ENCODE measurements around the gene PABPC1L2A.
"Not testable (repeated sequence)": the region's sequence is repeated elsewhere in the genome, so short reads cannot be mapped to it uniquely, and the experiment has no call there.

PABPC1L2A gene

DNA sequence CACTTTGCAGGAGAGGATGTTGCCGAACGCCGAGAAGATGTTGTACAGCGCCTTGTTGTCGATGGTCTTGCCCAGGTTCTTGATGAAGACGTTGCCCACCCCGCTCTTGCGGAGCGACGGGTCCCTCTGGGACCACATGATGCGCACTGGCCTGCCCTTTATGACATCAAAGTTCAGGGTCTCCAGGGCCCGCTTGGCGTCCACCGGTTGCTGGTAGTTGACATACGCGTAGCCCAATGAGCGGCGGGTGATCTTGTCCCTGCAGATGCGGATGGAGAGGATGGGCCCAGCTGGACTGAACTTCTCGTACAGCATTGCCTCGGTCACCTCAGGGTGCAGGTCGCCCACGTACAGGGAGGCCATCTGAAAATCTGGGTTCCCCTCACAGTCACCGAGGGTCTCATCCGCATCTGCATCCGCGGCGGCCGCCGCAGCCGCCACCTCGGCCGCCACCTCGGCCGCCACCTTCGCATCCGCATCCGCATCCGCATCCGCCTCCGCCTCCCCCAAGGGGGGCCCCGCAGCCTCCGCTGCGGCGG lies at the start of gene PABPC1L2A:
PABPC1L2A (minus strand) TSS at position 489 of the 539 bp plus-strand sequence; CDS start at position 363, 126 bp downstream.
- POLR2A ChIA-PET (ENCODE audit: low non-redundant PET); DNase-seq (ENCODE audit: low spot score); CTCF ChIA-PET; H3K27ac ChIP-seq: not testable (repeated sequence)

- TF ChIP-seq, protein P1, sequence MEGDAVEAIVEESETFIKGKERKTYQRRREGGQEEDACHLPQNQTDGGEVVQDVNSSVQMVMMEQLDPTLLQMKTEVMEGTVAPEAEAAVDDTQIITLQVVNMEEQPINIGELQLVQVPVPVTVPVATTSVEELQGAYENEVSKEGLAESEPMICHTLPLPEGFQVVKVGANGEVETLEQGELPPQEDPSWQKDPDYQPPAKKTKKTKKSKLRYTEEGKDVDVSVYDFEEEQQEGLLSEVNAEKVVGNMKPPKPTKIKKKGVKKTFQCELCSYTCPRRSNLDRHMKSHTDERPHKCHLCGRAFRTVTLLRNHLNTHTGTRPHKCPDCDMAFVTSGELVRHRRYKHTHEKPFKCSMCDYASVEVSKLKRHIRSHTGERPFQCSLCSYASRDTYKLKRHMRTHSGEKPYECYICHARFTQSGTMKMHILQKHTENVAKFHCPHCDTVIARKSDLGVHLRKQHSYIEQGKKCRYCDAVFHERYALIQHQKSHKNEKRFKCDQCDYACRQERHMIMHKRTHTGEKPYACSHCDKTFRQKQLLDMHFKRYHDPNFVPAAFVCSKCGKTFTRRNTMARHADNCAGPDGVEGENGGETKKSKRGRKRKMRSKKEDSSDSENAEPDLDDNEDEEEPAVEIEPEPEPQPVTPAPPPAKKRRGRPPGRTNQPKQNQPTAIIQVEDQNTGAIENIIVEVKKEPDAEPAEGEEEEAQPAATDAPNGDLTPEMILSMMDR (conservative IDR thresholded peaks at IDR 0.05; ENCODE audit: low read depth), result no peak
- DNase-seq (ENCODE audit: low spot score), result no peak
- ChIA-PET POLR2A (ENCODE audit: low non-redundant PET) (no interaction called here), CTCF (no interaction called here)
- no peak overlapping the region for H3K27ac ChIP-seq
Observed at GRCh38 chrX:73127700-73128241, 48.5 kb upstream of the PABPC1L2A start.

DNA sequence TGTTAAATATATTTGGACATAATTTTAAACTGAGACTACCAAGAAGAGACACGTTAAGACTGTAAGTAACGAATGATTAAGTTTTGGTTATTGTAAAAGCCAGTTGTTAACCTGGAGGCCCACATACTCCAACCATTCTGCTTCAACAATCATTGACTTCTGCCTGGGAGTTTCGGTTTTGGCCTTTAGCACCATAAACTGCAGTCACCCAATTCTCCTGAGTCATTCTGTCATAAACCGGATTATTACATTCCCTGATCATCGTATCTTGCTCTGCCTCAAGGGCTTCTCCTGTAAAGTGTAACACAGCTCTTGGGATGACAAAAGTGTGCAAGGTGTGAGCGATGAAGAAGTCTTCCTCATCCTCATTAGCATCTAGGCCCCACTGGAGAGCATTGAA lies 46.9 kb upstream of the PABPC1L2A start:
- H3K27ac ChIP-seq, result no peak overlapping the region
- no peak for DNase-seq (ENCODE audit: low spot score)
- ChIA-PET POLR2A (ENCODE audit: low non-redundant PET) (no interaction called here), CTCF (no interaction called here)
- TF ChIP-seq, protein P1 (conservative IDR thresholded peaks at IDR 0.05; ENCODE audit: low read depth), result no peak

GRCh38 chrX:73099505-73099904 lies 20.2 kb upstream of the PABPC1L2A start:
- CTCF ChIA-PET; POLR2A ChIA-PET (ENCODE audit: low non-redundant PET); DNase-seq (ENCODE audit: low spot score); H3K27ac ChIP-seq: not testable (repeated sequence)

DNA sequence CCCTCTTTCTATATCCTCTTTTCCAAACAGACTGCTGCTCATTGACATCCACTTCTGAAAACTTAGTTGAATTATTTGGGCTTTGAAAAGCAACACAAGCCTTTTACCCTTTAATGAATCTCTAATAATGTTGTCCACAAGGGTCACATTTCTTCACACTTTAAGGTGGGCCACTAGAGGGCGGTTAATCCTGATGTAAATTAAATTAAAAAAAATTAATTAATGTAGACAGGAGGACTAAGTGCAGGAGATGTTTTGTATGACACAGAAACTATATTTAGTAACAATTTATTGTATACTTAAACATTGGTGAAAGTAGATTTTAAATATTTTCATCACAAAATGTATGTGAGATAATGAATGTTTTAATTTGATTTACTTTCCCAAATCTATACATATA lies 7.5 kb upstream of the PABPC1L2A start:
- CTCF ChIA-PET; POLR2A ChIA-PET (ENCODE audit: low non-redundant PET): not testable (repeated sequence)
- DNase-seq (ENCODE audit: low spot score), result peak; percentile 0

GRCh38 chrX:73079884-73080283 lies 572 bp upstream of the PABPC1L2A start:
- DNase-seq (ENCODE audit: low spot score); H3K27ac ChIP-seq; CTCF ChIA-PET; POLR2A ChIA-PET (ENCODE audit: low non-redundant PET): not testable (repeated sequence)

More for the DNA sequence above, 7.5 kb upstream of the PABPC1L2A start:
- TF ChIP-seq, protein P1 (conservative IDR thresholded peaks at IDR 0.05; ENCODE audit: low read depth), result 0 out of 2 replicates have a peak, but pooled peaks have one; percentile 18
- not testable (repeated sequence) for H3K27ac ChIP-seq

- DNase-seq (ENCODE audit: low spot score); POLR2A ChIA-PET (ENCODE audit: low non-redundant PET); CTCF ChIA-PET; H3K27ac ChIP-seq: not testable (repeated sequence)
Observed at GRCh38 chrX:73078597-73078996, 715 bp downstream of the PABPC1L2A start.

GRCh38 chrX:73076838-73077237 lies 2.5 kb downstream of the PABPC1L2A start:
- DNase-seq (ENCODE audit: low spot score), result peak; percentile 0
- POLR2A ChIA-PET (ENCODE audit: low non-redundant PET), result no interaction called here
- CTCF ChIA-PET, result no interaction called here
- TF ChIP-seq, protein P1 (conservative IDR thresholded peaks at IDR 0.05; ENCODE audit: low read depth), result no peak
- H3K27ac ChIP-seq, result no peak overlapping the region

Data from RWPE1 (cell line).